Suprapubic skin (tissue), 3 donors: ENCODE measurements around the gene RCOR3.
"Not testable (repeated sequence)": the region's sequence is repeated elsewhere in the genome, so short reads cannot be mapped to it uniquely, and the experiment has no call there.

Experiments
- POLR2AphosphoS5 ChIP-seq, 3 donors: sonication (generic); formaldehyde crosslinking; IDR thresholded peaks; one replicate each; pipeline ENCODE4 v1.6.1; 2017; ENCODE audit warnings: antibody characterized with exemption in 3 of 3
- TF ChIP-seq, protein P1 (sequence below), 2 donors: fragments of 200-600 bp in 1 of 2; fragments of 450-650 bp in 1 of 2; sonication (generic) in 1 of 2; IDR thresholded peaks; one replicate each; pipeline ENCODE4 v1.5.1; 2016 to 2019; ENCODE audit warnings: antibody characterized with exemption in 2 of 2, mild to moderate bottlenecking in 1 of 2, moderate library complexity in 1 of 2

DNA sequence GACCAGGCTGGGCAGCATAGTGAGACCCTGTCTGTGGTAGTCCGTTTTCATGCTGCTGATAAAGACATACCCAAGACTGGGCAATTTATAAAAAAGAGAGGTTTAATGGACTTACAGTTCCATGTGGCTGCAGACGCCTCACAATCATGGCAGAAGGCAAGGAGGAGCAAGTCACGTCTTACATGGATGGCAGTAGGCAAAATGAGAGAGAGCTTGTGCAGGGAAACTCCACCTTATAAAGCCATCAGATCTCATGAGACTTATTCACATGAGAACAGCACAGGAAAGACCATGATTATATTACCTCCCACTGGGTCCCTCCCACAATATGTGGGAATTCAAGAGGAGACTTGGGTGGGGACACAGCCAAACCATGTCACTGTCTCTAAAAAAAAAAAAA lies 92.9 kb downstream of the RCOR3 start:
- TF ChIP-seq, protein P1, sequence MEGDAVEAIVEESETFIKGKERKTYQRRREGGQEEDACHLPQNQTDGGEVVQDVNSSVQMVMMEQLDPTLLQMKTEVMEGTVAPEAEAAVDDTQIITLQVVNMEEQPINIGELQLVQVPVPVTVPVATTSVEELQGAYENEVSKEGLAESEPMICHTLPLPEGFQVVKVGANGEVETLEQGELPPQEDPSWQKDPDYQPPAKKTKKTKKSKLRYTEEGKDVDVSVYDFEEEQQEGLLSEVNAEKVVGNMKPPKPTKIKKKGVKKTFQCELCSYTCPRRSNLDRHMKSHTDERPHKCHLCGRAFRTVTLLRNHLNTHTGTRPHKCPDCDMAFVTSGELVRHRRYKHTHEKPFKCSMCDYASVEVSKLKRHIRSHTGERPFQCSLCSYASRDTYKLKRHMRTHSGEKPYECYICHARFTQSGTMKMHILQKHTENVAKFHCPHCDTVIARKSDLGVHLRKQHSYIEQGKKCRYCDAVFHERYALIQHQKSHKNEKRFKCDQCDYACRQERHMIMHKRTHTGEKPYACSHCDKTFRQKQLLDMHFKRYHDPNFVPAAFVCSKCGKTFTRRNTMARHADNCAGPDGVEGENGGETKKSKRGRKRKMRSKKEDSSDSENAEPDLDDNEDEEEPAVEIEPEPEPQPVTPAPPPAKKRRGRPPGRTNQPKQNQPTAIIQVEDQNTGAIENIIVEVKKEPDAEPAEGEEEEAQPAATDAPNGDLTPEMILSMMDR (IDR thresholded peaks at IDR 0.05) = not testable (repeated sequence)
- not testable (repeated sequence) for TF ChIP-seq POLR2AphosphoS5 (IDR thresholded peaks at IDR 0.05)
